IMR-90 (cell line): ENCODE data around the gene RAP1GAP2. TPM values are rescaled to one million over a fixed set of nuclear protein-coding genes. Genes with fewer than 3 reads are reported as not detected.

Experiments
- ATAC-seq: fragments of 200-7000 bp; cut with Tn5 transposase; 2 replicates; pipeline ENCODE4 v1.9.1; 2020; ENCODE audit warnings: low read depth, mild to moderate bottlenecking, moderate library complexity
- BruUV-seq: library from RNA; stranded (reverse); fragments of 400-500 nt; replicated peaks from 2 replicates; lab custom pipeline; 2021; lab: Mats Ljungman, UMichigan
- CTCF ChIA-PET: fragments of 300-600 bp; formaldehyde crosslinking; extraction: SDS; loops from one replicate; lab custom pipeline; 2021; ENCODE audit warnings: antibody characterized with exemption; lab: Yijun Ruan, JAX
- POLR2A ChIA-PET: fragments of 300-600 bp; sonication (Branson Sonifier 250); formaldehyde crosslinking; loops from one replicate; lab custom pipeline; 2022; ENCODE audit warnings: antibody characterized with exemption; ENCODE audit not compliant: unreplicated experiment; lab: Charles Lee
- DNase-seq: peaks from one replicate; pipeline ENCODE4 v3.0.0; 2013
- H2AFZ ChIP-seq: replicated peaks from 2 replicates; pipeline ENCODE3; 2013; ENCODE audit warnings: low read length, mild to moderate bottlenecking; ENCODE audit not compliant: poor library complexity
- H2AK5ac ChIP-seq: 2 replicates; pipeline ENCODE4 v1.6.1; 2013; ENCODE audit warnings: low read depth, low read length, inconsistent platforms
- H2AK9ac ChIP-seq: replicated peaks from 2 replicates; pipeline ENCODE3; 2013; ENCODE audit warnings: mild to moderate bottlenecking, low read depth, low read length, moderate library complexity; ENCODE audit not compliant: poor library complexity
- H2BK120ac ChIP-seq: 2 replicates; pipeline ENCODE4 v1.6.1; 2013; ENCODE audit warnings: low read depth, low read length, inconsistent platforms
- H2BK15ac ChIP-seq: 3 replicates; pipeline ENCODE4 v1.6.1; 2013; ENCODE audit warnings: low read depth, low read length, inconsistent platforms
- H2BK20ac ChIP-seq: 2 replicates; pipeline ENCODE4 v1.6.1; 2013; ENCODE audit warnings: low read depth, mild to moderate bottlenecking, inconsistent platforms, low read length, moderate library complexity
- H2BK5ac ChIP-seq: 2 replicates; pipeline ENCODE4 v1.6.1; 2013; ENCODE audit warnings: mild to moderate bottlenecking, low read depth, low read length, inconsistent platforms; ENCODE audit not compliant: poor library complexity, severe bottlenecking
- H3K14ac ChIP-seq: replicated peaks from 2 replicates; pipeline ENCODE4 v1.6.1; 2013; ENCODE audit warnings: low read depth, low read length, inconsistent platforms
- H3K18ac ChIP-seq: 2 replicates; pipeline ENCODE4 v1.6.1; 2013; ENCODE audit warnings: low read depth, low read length, control low read depth
- H3K23ac ChIP-seq: 2 replicates; pipeline ENCODE4 v1.6.1; 2013; ENCODE audit warnings: low read depth, low read length, inconsistent platforms
- H3K27ac ChIP-seq: 2 replicates; pipeline ENCODE4 v1.5.1; 2013; ENCODE audit warnings: mild to moderate bottlenecking, control low read depth, low read length; ENCODE audit not compliant: insufficient read depth
- H3K27me3 ChIP-seq: 2 replicates; pipeline ENCODE4 v1.6.1; 2013; ENCODE audit warnings: low read length; ENCODE audit not compliant: control insufficient read depth, insufficient read depth
- H3K36me3 ChIP-seq: 2 replicates; pipeline ENCODE4 v1.6.1; 2013; ENCODE audit warnings: low read length, mixed read lengths; ENCODE audit not compliant: control insufficient read depth, insufficient read depth
- H3K4ac ChIP-seq: 2 replicates; pipeline ENCODE4 v1.6.1; 2013; ENCODE audit warnings: low read depth, low read length, inconsistent platforms
- H3K4me1 ChIP-seq: 2 replicates; pipeline ENCODE4 v1.6.1; 2013; ENCODE audit warnings: low read length, mixed read lengths; ENCODE audit not compliant: control insufficient read depth, insufficient read depth
- H3K4me2 ChIP-seq: 2 replicates; pipeline ENCODE4 v1.6.1; 2013; ENCODE audit warnings: low read depth, mild to moderate bottlenecking, control low read depth, low read length, moderate library complexity
- H3K4me3 ChIP-seq: 2 replicates; pipeline ENCODE4 v1.5.1; 2013; ENCODE audit warnings: low read depth, mild to moderate bottlenecking, control low read depth, low read length, moderate library complexity; ENCODE audit not compliant: insufficient read depth
- H3K56ac ChIP-seq: 2 replicates; pipeline ENCODE4 v1.6.1; 2013; ENCODE audit warnings: low read length, inconsistent platforms; ENCODE audit not compliant: insufficient read depth; ENCODE audit errors: extremely low read depth
- H3K79me1 ChIP-seq, 2 experiments: 2 replicates each; pipeline ENCODE4 v1.6.1; 2013; ENCODE audit warnings: low read length in 2 of 2, inconsistent platforms in 1 of 2, low read depth in 1 of 2
- H3K9ac ChIP-seq: 2 replicates; pipeline ENCODE4 v1.6.1; 2013; ENCODE audit warnings: low read depth, low read length, control low read depth
- H3K9me1 ChIP-seq: 2 replicates; pipeline ENCODE4 v1.6.1; 2013; ENCODE audit warnings: low read length, inconsistent platforms; ENCODE audit not compliant: insufficient read depth
- H3K9me3 ChIP-seq: 2 replicates; pipeline ENCODE4 v1.6.1; 2013; ENCODE audit warnings: low read length; ENCODE audit not compliant: control insufficient read depth, insufficient read depth
- H4K20me1 ChIP-seq: 2 replicates; pipeline ENCODE4 v1.6.1; 2013; ENCODE audit warnings: low read length, inconsistent platforms; ENCODE audit not compliant: insufficient read depth
- H4K5ac ChIP-seq: 2 replicates; pipeline ENCODE4 v1.6.1; 2013; ENCODE audit warnings: mild to moderate bottlenecking, low read depth, low read length, control low read depth
- H4K8ac ChIP-seq, 2 experiments: 2 replicates each; pipeline ENCODE4 v1.6.1; 2013; ENCODE audit warnings: low read depth in 2 of 2, low read length in 2 of 2, control low read depth in 1 of 2, inconsistent platforms in 1 of 2
- H4K91ac ChIP-seq: 2 replicates; pipeline ENCODE4 v1.6.1; 2013; ENCODE audit warnings: low read depth, low read length, inconsistent platforms; ENCODE audit not compliant: insufficient read depth
- CHD1 ChIP-seq: IDR thresholded peaks from 2 replicates; pipeline ENCODE4 v1.6.1; 2012; ENCODE audit warnings: low read depth, low read length, improper control_type of control experiment
- CTCF ChIP-seq: conservative IDR thresholded peaks from 2 replicates; pipeline ENCODE4 v1.5.1; 2012; ENCODE audit warnings: mild to moderate bottlenecking, low read depth, low read length, improper control_type of control experiment
- ELK1 ChIP-seq: fragments of 150-350 bp; IDR thresholded peaks from 2 replicates; pipeline ENCODE4 v1.6.1; 2016; ENCODE audit warnings: low read depth, mild to moderate bottlenecking, low read length, moderate library complexity, borderline replicate concordance
- FOS ChIP-seq: fragments of 150-350 bp; IDR thresholded peaks from 2 replicates; pipeline ENCODE4 v1.6.1; 2016; ENCODE audit warnings: low read depth, low read length
- MAFK ChIP-seq: IDR thresholded peaks from 2 replicates; pipeline ENCODE4 v1.6.1; 2012; ENCODE audit warnings: low read depth, low read length, improper control_type of control experiment
- MAZ ChIP-seq: IDR thresholded peaks from 2 replicates; pipeline ENCODE4 v1.6.1; 2012; ENCODE audit warnings: low read depth, mild to moderate bottlenecking, low read length, improper control_type of control experiment, moderate library complexity, borderline replicate concordance
- MXI1 ChIP-seq: IDR thresholded peaks from 2 replicates; pipeline ENCODE4 v1.6.1; 2012; ENCODE audit warnings: low read depth, mild to moderate bottlenecking, low read length, moderate library complexity, borderline replicate concordance
- NFE2L2 ChIP-seq: fragments of 150-350 bp; IDR thresholded peaks from 2 replicates; pipeline ENCODE4 v1.6.1; 2016; ENCODE audit warnings: low read depth, mild to moderate bottlenecking, low read length
- POLR2A ChIP-seq: IDR thresholded peaks from 2 replicates; pipeline ENCODE4 v1.6.1; 2012; ENCODE audit warnings: mild to moderate bottlenecking, low read depth, low read length
- RCOR1 ChIP-seq: IDR thresholded peaks from 2 replicates; pipeline ENCODE4 v1.6.1; 2012; ENCODE audit warnings: mild to moderate bottlenecking, low read length, improper control_type of control experiment; ENCODE audit not compliant: insufficient replicate concordance
- SMC3 ChIP-seq: fragments of 150-350 bp; IDR thresholded peaks from 2 replicates; pipeline ENCODE4 v1.6.1; 2016; ENCODE audit warnings: low read depth, mild to moderate bottlenecking, antibody characterized with exemption, low read length, moderate library complexity
- USF2 ChIP-seq: fragments of 150-350 bp; IDR thresholded peaks from 2 replicates; pipeline ENCODE4 v1.6.1; 2017; ENCODE audit warnings: mild to moderate bottlenecking, antibody characterized with exemption, low read length, low read depth
- WGBS, 2 experiments: methylation state at CpG; one replicate each; pipeline versions ENCODE4 v1.1.5 to v1.1.7; 2013; ENCODE audit warnings: missing lambda C conversion rate in 2 of 2; ENCODE audit not compliant: insufficient read length in 1 of 2; ENCODE audit errors: extremely low coverage in 2 of 2; 5-methylcytosine and 5-hydroxymethylcytosine counted together
- dilution Hi-C: fragments of 300-500 bp; cut with HindIII; formaldehyde crosslinking; loops from one replicate; pipeline ENCODE4 v1.14.3; 2018; ENCODE audit warnings: low sequenced_read_pairs; ENCODE audit not compliant: unreplicated experiment
- in situ Hi-C: fragments of 300-500 bp; cut with MboI; formaldehyde crosslinking; loops from 3 replicates; pipeline ENCODE4 v1.14.3; 2019; ENCODE audit warnings: low sequenced_read_pairs, inconsistent platforms, mixed read lengths
- intact Hi-C: fragments of 100-400 bp; cut with micrococcal nuclease; formaldehyde crosslinking; loops from 2 replicates; pipeline ENCODE4 v1.10.0; 2022
- polyA plus RNA-seq, 3 experiments: library from polyadenylated mRNA; depleted of rRNA; stranded (reverse); fragments of >200 nt; gene quantifications; 2 replicates each; pipeline ENCODE4 v1.2.3, GENCODE V29; 2012; ENCODE audit warnings: low replicate concordance in 1 of 3
- total RNA-seq: library from RNA; depleted of rRNA; stranded (reverse); fragments of >200 nt; gene quantifications from 2 replicates; pipeline ENCODE4 v1.2.3, GENCODE V29; 2012

RAP1GAP2 gene
- total and polyA plus RNA-seq, 2 of the 4 experiments (the other 2 are of a cell fraction): 5.7 to 7.5 TPM

GRCh38 chr17:2808367-2809335, 12.4 kb downstream of the RAP1GAP2 start (continued):
- TF ChIP-seq CTCF (no peak), SMC3 (no peak)

- Histone ChIP-seq H3K27me3 (peaks cover 10% of the 10 kb centered on the region; the same call in 1 of the 2 replicates), H4K20me1 (peaks cover 2% of the 10 kb centered on the region; the same call in 1 of the 2 replicates), H3K4me2 (no peak overlapping the region), H3K23ac (no peak overlapping the region), H4K8ac (no peak overlapping the region), H3K9me3 (no peaks in the 10 kb centered on the region), H2BK5ac (no peak overlapping the region), H3K4me1 (peaks cover 3% of the 10 kb centered on the region; the same call in 1 of the 2 replicates), H2BK20ac (no peak overlapping the region), H3K9me1 (no peaks in the 10 kb centered on the region), H3K18ac (no peak overlapping the region), H4K5ac (no peak overlapping the region), H3K9ac (no peak overlapping the region), H4K91ac (no peak overlapping the region), H3K27ac (no peak overlapping the region), H3K36me3 (no peaks in the 10 kb centered on the region), H3K4ac (no peak overlapping the region), H2BK120ac (no peak overlapping the region), H3K56ac (no peak overlapping the region), H2AFZ (no peak overlapping the region), H2AK9ac (no peak overlapping the region), H3K14ac (no peak overlapping the region), H3K79me1 (no peaks in the 10 kb centered on the region), H2BK15ac (no peak overlapping the region), H2AK5ac (no peak overlapping the region), H3K4me3 (no peak overlapping the region)
- in situ Hi-C loops: no loop called here
- intact Hi-C loops: no loop called here
- WGBS, 2 experiments: 61% methylated on average over 4 of the region's 14 CpGs; no CpG with 5 or more reads in 1 of the 2 experiments
- BruUV-seq: no TSS peak
- no peak for DNase-seq
- dilution Hi-C loops: no loop called here
- ATAC-seq: no peak
- ChIA-PET CTCF (no interaction called here), POLR2A (no interaction called here)
- no peak for TF ChIP-seq RCOR1
- no peak for TF ChIP-seq FOS
- no peak for TF ChIP-seq MXI1
- TF ChIP-seq MAFK: no peak
- TF ChIP-seq USF2: no peak
- TF ChIP-seq ELK1: no peak
- no peak for TF ChIP-seq CHD1
- TF ChIP-seq NFE2L2: no peak
- no peak for TF ChIP-seq MAZ
- no peak for TF ChIP-seq POLR2A
These were observed 13.1 kb downstream of the RAP1GAP2 start for GRCh38 chr17:2809337-2809736.
